Activated CD4-positive, alpha-beta T cell treated with anti-CD3 and anti-CD28 coated beads, Interleukin-2, amount 50 U/mL, for 16 hours (primary cell): ENCODE measurements around the gene TGFBR2.

ENCODE experiments used
- DNase-seq: peaks from one replicate; pipeline ENCODE4 v3.0.0-alpha.2; 2020

TGFBR2 gene

GRCh38 chr3:30637310-30638219, 31.2 kb downstream of the TGFBR2 start:
- DNase-seq = peak; percentile 64

- DNase-seq = no peak
Observed at GRCh38 chr3:30638685-30639412, 32.4 kb downstream of the TGFBR2 start.

GRCh38 chr3:30639937-30640336, 33.5 kb downstream of the TGFBR2 start:
- DNase-seq = peak; percentile 89

GRCh38 chr3:30640851-30641250, 34.5 kb downstream of the TGFBR2 start:
- no peak for DNase-seq

GRCh38 chr3:30641416-30642251, 35.2 kb downstream of the TGFBR2 start:
- no peak for DNase-seq

- DNase-seq = no peak
Observed at GRCh38 chr3:30642849-30643361, 36.5 kb downstream of the TGFBR2 start.

- DNase-seq = peak; percentile 81
Observed at GRCh38 chr3:30643763-30644462, 37.5 kb downstream of the TGFBR2 start.

GRCh38 chr3:30644615-30645014, 38.2 kb downstream of the TGFBR2 start:
- peak; percentile 80 for DNase-seq

- no peak for DNase-seq
Observed at GRCh38 chr3:30645077-30645476, 38.7 kb downstream of the TGFBR2 start.

GRCh38 chr3:30646181-30646876, 39.9 kb downstream of the TGFBR2 start:
- no peak for DNase-seq

GRCh38 chr3:30646961-30647752, 40.8 kb downstream of the TGFBR2 start:
- DNase-seq = no peak

- DNase-seq = no peak
Observed at GRCh38 chr3:30648670-30649357, 42.4 kb downstream of the TGFBR2 start.

GRCh38 chr3:30649572-30650318, 43.3 kb downstream of the TGFBR2 start:
- no peak for DNase-seq

GRCh38 chr3:30650348-30650995, 44.1 kb downstream of the TGFBR2 start:
- DNase-seq = no peak

GRCh38 chr3:30654269-30654668, 47.9 kb downstream of the TGFBR2 start:
- no peak for DNase-seq

- DNase-seq = peak; percentile 92
Observed at GRCh38 chr3:30655187-30655812, 48.9 kb downstream of the TGFBR2 start.

GRCh38 chr3:30656624-30657141, 50.3 kb downstream of the TGFBR2 start:
- no peak for DNase-seq

- peak; percentile 77 for DNase-seq
Observed at GRCh38 chr3:30657914-30658313, 51.5 kb downstream of the TGFBR2 start.
